ENCODE results near the gene SH3D19.

- TF ChIP-seq CTCF (conservative IDR thresholded peaks at IDR 0.05; ENCODE audit: low read length) (no peak), EZH2phosphoT487 (IDR thresholded peaks at IDR 0.05; ENCODE audit: borderline replicate concordance, low read depth, low read length) (no peak)
Observed at GRCh38 chr4:151358266-151358665, 32.9 kb upstream of the SH3D19 start.

Measured in OCI-LY7 (cell line).